Spleen (tissue), 11 donors: Measurements from ENCODE around the gene SHFL. TPM values are rescaled to one million over a fixed set of nuclear protein-coding genes. Genes with fewer than 3 reads are reported as not detected.
A peak's percentile ranks its signal among the peaks of the same experiment; 100 is the strongest.

ENCODE experiments used
- DNase-seq: peaks from one replicate; pipeline ENCODE4 v3.0.0-alpha.2; 2020
- H3K27ac ChIP-seq, 8 donors: fragments of 200-600 bp; sonication (generic) in 7 of 8; 1 replicate in 4 of 8; 2 replicates in 4 of 8; pipeline versions ENCODE4 v1.5.0 to v1.8.0; 2016 to 2021; ENCODE audit warnings: inconsistent platforms in 4 of 8, mild to moderate bottlenecking in 4 of 8, moderate library complexity in 1 of 8
- H3K27me3 ChIP-seq, 7 donors: fragments of 200-600 bp; sonication (generic) in 6 of 7; replicated peaks in 1 of 7; 1 replicate in 4 of 7; 2 replicates in 3 of 7; pipeline versions ENCODE4 v1.5.0 to v1.8.0; 2016 to 2021; ENCODE audit warnings: inconsistent platforms in 3 of 7, mild to moderate bottlenecking in 1 of 7
- H3K36me3 ChIP-seq, 6 donors: fragments of 200-600 bp; sonication (generic) in 5 of 6; 1 replicate in 4 of 6; 2 replicates in 2 of 6; pipeline versions ENCODE4 v1.5.0 to v1.8.0; 2016 to 2021; ENCODE audit warnings: inconsistent platforms in 2 of 6
- H3K4me1 ChIP-seq, 6 donors: fragments of 200-600 bp; sonication (generic) in 5 of 6; 1 replicate in 3 of 6; 2 replicates in 3 of 6; pipeline versions ENCODE4 v1.5.0 to v1.8.0; 2016 to 2021; ENCODE audit warnings: inconsistent platforms in 3 of 6
- H3K4me3 ChIP-seq, 8 donors: fragments of 200-600 bp; sonication (generic) in 7 of 8; 1 replicate in 4 of 8; 2 replicates in 4 of 8; pipeline versions ENCODE4 v1.5.0 to v1.8.0; 2016 to 2021; ENCODE audit warnings: inconsistent platforms in 4 of 8, mild to moderate bottlenecking in 4 of 8, moderate library complexity in 2 of 8
- H3K9me3 ChIP-seq, 8 donors: fragments of 200-600 bp; sonication (generic) in 7 of 8; 1 replicate in 4 of 8; 2 replicates in 4 of 8; pipeline versions ENCODE4 v1.5.0 to v1.8.0; 2016 to 2021; ENCODE audit warnings: inconsistent platforms in 4 of 8
- POLR2A ChIP-seq, 3 donors: fragments of 450-650 bp; IDR thresholded peaks; one replicate each; pipeline ENCODE4 v1.5.1; 2017; ENCODE audit warnings: antibody characterized with exemption in 3 of 3, mild to moderate bottlenecking in 1 of 3
- POLR2AphosphoS5 ChIP-seq, 3 donors: sonication (generic); formaldehyde crosslinking; IDR thresholded peaks; one replicate each; pipeline ENCODE4 v1.5.1; 2017; ENCODE audit warnings: antibody characterized with exemption in 3 of 3
- WGBS, 5 donors: extraction: QIAGEN DNeasy Blood & Tissue Kit in 3 of 5; methylation state at CpG; one replicate each; pipeline versions ENCODE4 v1.1.5 to v1.1.7; 2013 to 2018; 5-methylcytosine and 5-hydroxymethylcytosine counted together
- intact Hi-C: fragments of 100-400 bp; cut with DNase I; formaldehyde crosslinking; loops from one replicate; pipeline ENCODE4 v1.15.0; 2023; ENCODE audit warnings: low total_unique reads
- polyA plus RNA-seq, 3 donors: library from polyadenylated mRNA; stranded (reverse); fragments of 200-250 nt; gene quantifications; one replicate each; pipeline ENCODE4 v1.2.1, GENCODE V29; 2013
- total RNA-seq, 7 donors: library from RNA; depleted of rRNA in 3 of 7; stranded (reverse); fragments of >200 nt in 3 of 7; fragmentation: NEBNext Ultra II Directional in 4 of 7; extraction: Animal tissue kit (Norgen Biotek cat#: 25700) in 4 of 7; gene quantifications; one replicate each; pipeline versions ENCODE4 v1.1.0 to v1.2.1, GENCODE V29; 2016 to 2021
- TF ChIP-seq, protein P1 (sequence below), 11 experiments: fragments of 200-600 bp in 7 of 11; fragments of 450-650 bp in 4 of 11; sonication (generic) in 4 of 11; IDR thresholded peaks in 8 of 11; conservative IDR thresholded peaks in 3 of 11; 1 replicate in 7 of 11; 2 replicates in 4 of 11; pipeline versions ENCODE4 v1.4.0 to v1.8.0; 2016 to 2021; ENCODE audit warnings: antibody characterized with exemption in 11 of 11, inconsistent platforms in 4 of 11, mild to moderate bottlenecking in 1 of 11
- donor health status: healthy with polysubstance abuse.
- donor health status: DM: no; HTN: no; CAD: no; lungs with moderate emphysema.
- donor health status: DM: no; HTN: no; CAD: no.
- donor health status: Bipolar disorder and iron deficiency.
- donor health status: healthy.
- donor health status: DM: no; HTN: no; CAD: no.
- donor health status: DM: yes; HTN: yes; CAD: no.

SHFL gene
- total and polyA plus RNA-seq, 10 donors, result 33.0 to 65.6 (median 55.1) TPM

DNA sequence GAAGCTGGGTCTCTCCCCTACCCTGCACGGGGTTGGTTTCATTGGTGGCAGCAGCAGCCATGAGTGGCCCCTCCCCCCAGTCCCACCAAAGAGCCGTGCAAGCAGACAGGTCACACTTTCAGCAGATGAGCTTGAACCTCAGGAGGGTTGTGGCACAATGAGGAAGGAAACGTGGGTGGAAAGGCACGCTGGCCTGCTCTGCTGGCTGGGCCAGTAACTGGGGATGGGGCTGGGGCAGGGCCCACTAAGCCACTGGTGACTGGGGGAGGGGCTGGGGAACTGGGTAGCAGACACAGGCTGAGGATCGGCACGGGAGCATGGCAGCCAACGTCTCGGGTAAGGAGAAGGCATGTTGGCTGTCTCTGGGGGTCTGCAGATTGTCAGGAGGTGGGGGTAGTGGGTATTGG, 25.3 kb downstream of the SHFL start, which contains the start of gene P2RY11:
Gene P2RY11 (plus strand): TSS at position 289 of the 407 bp plus-strand sequence. CDS start 29 bp downstream, at position 318.
- Histone ChIP-seq H3K36me3 (peaks cover 9 to 76% (median 72%) of the 10 kb centered on the region in 6 donors), H3K9me3 (no peaks in the 10 kb centered on the region), H3K27me3 (no peaks in the 10 kb centered on the region), H3K27ac (peak within 1 kb of the TSS; percentile 35 to 87 (median 63)), H3K4me3 (peak within 1 kb of the TSS in 6 of 8 donors; percentile 16 to 60 (median 22)), H3K4me1 (peaks cover 29 to 100% (median 67%) of the 10 kb centered on the region in 6 donors)
- TF ChIP-seq POLR2AphosphoS5 (IDR thresholded peaks at IDR 0.05) (peak; percentile 69 to 85 (median 75)), POLR2A (IDR thresholded peaks at IDR 0.05) (no peak)
- TF ChIP-seq, protein P1, sequence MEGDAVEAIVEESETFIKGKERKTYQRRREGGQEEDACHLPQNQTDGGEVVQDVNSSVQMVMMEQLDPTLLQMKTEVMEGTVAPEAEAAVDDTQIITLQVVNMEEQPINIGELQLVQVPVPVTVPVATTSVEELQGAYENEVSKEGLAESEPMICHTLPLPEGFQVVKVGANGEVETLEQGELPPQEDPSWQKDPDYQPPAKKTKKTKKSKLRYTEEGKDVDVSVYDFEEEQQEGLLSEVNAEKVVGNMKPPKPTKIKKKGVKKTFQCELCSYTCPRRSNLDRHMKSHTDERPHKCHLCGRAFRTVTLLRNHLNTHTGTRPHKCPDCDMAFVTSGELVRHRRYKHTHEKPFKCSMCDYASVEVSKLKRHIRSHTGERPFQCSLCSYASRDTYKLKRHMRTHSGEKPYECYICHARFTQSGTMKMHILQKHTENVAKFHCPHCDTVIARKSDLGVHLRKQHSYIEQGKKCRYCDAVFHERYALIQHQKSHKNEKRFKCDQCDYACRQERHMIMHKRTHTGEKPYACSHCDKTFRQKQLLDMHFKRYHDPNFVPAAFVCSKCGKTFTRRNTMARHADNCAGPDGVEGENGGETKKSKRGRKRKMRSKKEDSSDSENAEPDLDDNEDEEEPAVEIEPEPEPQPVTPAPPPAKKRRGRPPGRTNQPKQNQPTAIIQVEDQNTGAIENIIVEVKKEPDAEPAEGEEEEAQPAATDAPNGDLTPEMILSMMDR (IDR thresholded peaks at IDR 0.05 in 8 of 11, conservative IDR thresholded peaks at IDR 0.05 in 3 of 11), result no peak
- intact Hi-C loops, result loop anchor here (10.0 kb wide), 1 partner anchor 143 kb away; the partner anchor contains the start of gene MRPL4
- peak; percentile 86 for DNase-seq
- 18 to 36% (median 26%) methylated on average over 7 to 8 of the region's 8 CpGs for WGBS, 5 donors

DNA sequence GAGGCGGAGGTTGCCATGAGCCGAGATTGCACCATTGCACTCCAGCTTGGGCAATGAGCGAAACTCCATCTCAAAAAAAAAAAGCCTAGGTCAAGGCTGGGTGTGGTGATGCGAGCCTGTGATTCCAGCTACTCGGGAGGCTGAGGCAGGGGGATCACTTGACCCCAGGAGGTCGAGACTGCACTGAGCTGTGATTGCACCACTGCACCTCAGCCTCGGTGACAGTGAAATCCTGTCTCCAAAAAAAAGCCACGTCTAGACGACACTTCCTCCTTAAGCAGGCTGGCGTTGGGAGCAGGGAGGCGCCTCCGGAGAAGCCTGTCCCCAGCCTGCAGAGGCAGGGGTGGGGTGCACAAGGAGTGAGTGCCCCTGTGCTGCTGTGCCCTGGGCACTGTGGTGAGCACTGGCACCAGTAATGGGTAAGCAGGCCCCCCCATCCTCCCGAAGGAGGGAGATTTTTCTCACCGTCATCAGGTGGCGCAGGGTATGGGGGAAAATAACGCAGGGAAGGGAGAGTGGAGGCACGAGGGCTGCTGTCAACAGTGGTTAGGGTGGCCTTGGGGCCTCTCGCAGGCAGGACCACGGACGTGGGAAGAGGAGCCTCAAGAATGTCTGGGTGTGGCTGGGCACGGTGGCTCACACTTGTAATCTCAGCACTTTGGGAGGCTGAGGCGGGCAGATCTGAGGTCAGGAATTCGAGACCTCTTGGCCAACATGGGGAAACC, 26.1 kb downstream of the SHFL start:
- Histone ChIP-seq H3K4me1 (peaks cover 26 to 100% (median 61%) of the 10 kb centered on the region in 6 donors), H3K27me3 (no peaks in the 10 kb centered on the region), H3K27ac (peak overlapping the region; percentile 35 to 87 (median 63)), H3K9me3 (no peaks in the 10 kb centered on the region), H3K36me3 (peaks cover 9 to 83% (median 79%) of the 10 kb centered on the region in 6 donors), H3K4me3 (peak overlapping the region in 6 of 8 donors; percentile 16 to 60 (median 22))
- intact Hi-C loops, result loop anchor here (10.0 kb wide), 1 partner anchor 143 kb away; the partner anchor contains the start of gene MRPL4
- TF ChIP-seq POLR2AphosphoS5 (IDR thresholded peaks at IDR 0.05) (peak; percentile 49 to 73 (median 56)), POLR2A (IDR thresholded peaks at IDR 0.05) (no peak)
- TF ChIP-seq, protein P1 (IDR thresholded peaks at IDR 0.05 in 8 of 11, conservative IDR thresholded peaks at IDR 0.05 in 3 of 11), result peak in 1 of 11 experiments; percentile 1
- WGBS, 5 donors, result 25 to 51% (median 32%) methylated on average over 21 to 23 of the region's 23 CpGs
- no peak for DNase-seq

DNA sequence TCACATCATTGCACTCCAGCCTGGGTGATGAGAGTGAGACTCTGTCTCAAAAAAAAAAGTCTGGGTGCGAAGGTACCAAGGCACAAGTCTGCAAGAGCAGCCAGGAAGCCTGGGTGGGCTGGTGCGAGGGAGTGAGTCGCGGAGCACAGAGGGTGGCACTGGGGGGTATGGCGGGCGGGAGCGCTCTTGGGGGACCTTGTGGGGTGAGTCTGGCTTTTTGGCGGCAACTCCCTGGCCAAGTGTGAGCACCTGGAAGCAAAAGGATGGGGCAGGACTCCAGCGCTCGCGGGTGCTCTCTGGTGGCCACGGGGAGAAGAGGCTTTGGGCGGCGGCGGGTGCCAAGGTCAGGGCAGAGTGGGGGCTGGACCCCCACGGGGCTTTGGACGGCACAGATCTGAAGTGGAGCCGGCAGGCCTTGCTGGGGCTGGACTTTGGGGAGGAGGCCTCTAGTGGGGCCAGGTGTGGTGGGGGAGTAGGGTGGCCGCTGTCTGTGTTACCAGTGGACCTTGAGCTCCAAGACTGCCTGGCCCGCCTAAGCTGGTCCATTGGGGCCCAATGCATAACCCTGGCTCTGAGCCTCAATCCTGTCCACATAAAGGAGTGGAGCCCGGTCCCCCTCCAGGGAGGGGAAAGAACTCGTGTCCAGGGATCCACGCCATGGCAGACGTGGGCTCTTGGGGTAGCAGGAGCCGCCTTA, 26.9 kb downstream of the SHFL start:
- WGBS, 5 donors, result 25 to 35% (median 28%) methylated on average over 22 to 25 of the region's 25 CpGs
- DNase-seq, result peak; percentile 89
- Histone ChIP-seq H3K27me3 (no peaks in the 10 kb centered on the region), H3K4me3 (peak overlapping the region in 5 of 8 donors; percentile 19 to 60 (median 25)), H3K4me1 (peaks cover 22 to 100% (median 59%) of the 10 kb centered on the region in 6 donors), H3K9me3 (no peaks in the 10 kb centered on the region), H3K27ac (peak overlapping the region; percentile 35 to 87 (median 63)), H3K36me3 (peaks cover 9 to 83% (median 79%) of the 10 kb centered on the region in 6 donors)
- TF ChIP-seq, protein P1 (IDR thresholded peaks at IDR 0.05 in 8 of 11, conservative IDR thresholded peaks at IDR 0.05 in 3 of 11), result peak; percentile 36 to 74 (median 66)
- TF ChIP-seq POLR2AphosphoS5 (IDR thresholded peaks at IDR 0.05) (peak; percentile 31 to 46 (median 39)), POLR2A (IDR thresholded peaks at IDR 0.05) (no peak)
- intact Hi-C loops, result loop anchor here (10.0 kb wide), 1 partner anchor 142 kb away; the partner anchor contains the start of gene MRPL4
